Activated effector memory CD4-positive, alpha-beta T cell treated with anti-CD3 and anti-CD28 coated beads, Interleukin-2, amount 50 U/mL, for 16 hours (primary cell): Measurements from ENCODE around the gene NDUFB11.

Experiments used
- DNase-seq: peaks from one replicate; pipeline ENCODE4 v3.0.0-alpha.2; 2020

Gene NDUFB11

GRCh38 chrX:47174846-47175587 lies 30.5 kb upstream of the NDUFB11 start:
- DNase-seq = peak; percentile 13

GRCh38 chrX:47174376-47174775 lies 29.9 kb upstream of the NDUFB11 start:
- DNase-seq = peak; percentile 21

DNA sequence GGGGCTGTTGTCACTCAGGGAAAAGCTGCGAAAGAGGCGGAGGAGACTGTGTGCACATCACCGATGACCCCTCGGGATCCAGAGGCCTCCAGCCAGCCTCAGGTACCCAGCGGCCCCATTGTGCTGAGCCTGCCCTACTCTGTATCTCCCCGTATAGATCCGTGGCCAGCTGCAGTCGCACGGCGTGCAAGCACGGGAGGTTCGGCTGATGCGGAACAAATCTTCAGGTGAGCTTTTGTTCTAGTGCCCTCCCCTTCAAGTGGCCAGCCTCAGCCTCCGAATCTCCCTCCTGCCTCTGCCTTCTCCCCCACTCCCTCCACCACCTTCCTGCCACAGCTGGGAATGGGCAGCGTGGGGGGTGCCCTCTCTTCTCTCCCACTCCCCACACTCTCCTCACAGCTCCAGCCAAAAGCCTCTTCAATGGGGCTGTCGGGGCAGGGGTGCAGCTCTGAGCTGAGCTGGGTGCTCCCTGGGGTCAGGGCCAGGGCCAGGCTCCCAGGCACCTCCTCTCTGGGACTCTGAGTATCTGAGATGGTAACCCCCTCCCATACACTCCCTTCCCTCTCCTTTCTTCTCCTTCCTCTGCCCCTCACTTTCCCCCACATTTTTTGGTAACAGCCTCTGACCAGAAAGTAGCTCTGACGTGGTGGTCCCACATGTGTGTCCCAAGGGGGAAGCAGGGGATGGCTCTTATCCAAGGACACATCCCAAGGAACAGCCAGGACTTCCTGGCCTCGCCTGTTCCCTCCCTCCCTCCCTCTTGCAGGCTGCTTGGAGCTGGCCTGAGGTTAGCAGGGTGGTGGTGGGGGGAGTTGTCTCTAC lies 28.7 kb upstream of the NDUFB11 start:
- DNase-seq = peak; percentile 25

- peak; percentile 34 for DNase-seq
Measured at GRCh38 chrX:47172549-47172948, 28.0 kb upstream of the NDUFB11 start.

- DNase-seq = peak; percentile 22
Measured at GRCh38 chrX:47171996-47172395, 27.5 kb upstream of the NDUFB11 start.

DNA sequence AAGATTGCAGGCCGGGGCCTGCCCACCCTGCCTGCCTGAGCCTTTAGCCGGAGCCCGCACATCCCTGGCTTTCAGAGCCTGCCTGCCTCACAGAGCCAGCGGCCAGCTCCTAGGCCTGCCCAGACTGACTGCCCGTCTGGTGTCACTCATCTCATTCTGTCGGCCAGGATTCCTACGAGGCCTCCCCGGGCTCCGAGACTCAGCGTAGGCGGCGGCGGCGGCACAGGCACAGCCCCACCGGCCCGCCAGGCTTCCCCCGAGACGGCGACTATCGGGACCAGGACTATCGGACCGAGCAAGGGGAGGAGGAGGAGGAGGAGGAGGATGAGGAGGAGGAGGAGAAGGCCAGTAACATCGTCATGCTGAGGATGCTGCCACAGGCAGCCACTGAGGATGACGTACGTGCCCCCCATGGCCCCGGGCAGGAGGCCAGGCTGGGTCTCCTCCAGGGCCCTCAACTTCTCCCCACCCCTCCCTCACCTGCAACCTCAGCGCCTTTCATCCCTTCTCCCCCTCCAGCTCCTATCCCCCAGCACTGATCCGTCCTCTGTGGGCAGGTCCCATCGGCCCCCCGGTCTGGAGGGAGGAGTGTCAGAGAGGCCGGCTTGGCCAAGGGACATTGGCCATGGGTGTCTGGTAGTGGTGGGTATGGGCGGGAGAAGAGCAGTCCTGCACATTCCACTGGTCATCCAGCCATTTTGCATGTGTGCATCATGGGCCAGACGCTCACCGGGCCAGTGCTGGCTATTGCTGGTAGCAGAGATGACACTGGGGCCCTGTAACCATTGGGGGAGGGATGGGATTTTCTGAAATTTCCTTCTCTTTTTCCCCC lies 26.6 kb upstream of the NDUFB11 start:
- peak; percentile 16 for DNase-seq

DNA sequence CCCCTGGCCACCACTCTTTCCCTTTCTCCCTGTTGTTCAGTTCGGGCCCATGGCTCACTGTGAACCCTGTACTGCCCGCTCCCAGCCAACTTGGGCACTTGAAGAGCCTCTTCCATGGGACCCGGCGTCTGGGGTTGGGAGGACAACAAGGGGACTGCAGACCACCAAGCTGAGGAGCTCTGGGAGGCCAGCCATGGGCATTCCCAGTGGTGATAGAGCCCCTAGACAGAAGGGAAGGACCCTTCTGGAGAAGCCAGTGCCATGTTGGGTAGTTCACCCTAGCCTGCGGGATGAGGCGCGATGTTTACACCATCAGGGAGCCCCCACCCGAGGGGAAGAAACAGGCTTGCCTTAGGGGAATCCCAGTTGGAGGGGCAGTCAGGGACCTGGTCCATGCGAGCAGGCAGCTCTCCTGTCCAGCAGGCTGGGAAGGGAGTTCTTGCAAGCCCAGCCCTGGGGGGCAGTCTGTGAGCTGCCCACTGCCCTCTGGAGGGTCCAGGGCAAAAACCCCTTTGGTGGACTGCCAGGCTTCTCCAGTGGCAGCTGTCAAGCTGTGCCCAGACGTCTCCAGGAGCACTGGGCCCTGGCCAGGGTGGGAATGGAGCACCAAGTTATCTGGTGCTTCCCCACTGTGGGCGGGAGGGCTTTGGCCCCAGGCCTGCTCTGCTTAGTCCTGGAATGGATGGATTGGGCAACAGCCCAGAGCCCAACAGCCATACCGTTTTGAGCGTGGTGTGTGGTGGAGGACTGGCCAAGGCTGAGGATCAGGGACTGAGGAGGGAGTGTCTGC lies 25.4 kb upstream of the NDUFB11 start:
- DNase-seq = peak; percentile 44

DNA sequence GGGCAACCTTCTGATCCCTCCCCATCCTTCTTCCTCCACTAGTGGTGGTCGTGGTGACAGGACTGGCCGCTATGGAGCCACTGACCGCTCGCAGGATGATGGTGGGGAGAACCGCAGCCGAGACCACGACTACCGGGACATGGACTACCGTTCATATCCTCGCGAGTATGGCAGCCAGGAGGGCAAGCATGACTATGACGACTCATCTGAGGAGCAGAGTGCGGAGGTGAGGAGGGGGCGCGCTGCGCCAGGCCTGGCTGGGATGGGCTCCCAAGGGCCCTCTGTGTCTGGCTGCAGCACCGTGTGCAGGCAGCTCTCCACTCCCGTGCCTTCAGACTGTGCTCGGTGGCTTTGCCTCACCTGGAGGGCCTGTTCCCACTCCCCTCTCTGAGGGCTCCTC lies 24.8 kb upstream of the NDUFB11 start:
- DNase-seq = peak; percentile 44

- no peak for DNase-seq
Measured at GRCh38 chrX:47168495-47169073, 24.1 kb upstream of the NDUFB11 start.

GRCh38 chrX:47166126-47166525 lies 21.6 kb upstream of the NDUFB11 start:
- DNase-seq = no peak

- DNase-seq = no peak
Measured at GRCh38 chrX:47164420-47164819, 19.9 kb upstream of the NDUFB11 start.

DNA sequence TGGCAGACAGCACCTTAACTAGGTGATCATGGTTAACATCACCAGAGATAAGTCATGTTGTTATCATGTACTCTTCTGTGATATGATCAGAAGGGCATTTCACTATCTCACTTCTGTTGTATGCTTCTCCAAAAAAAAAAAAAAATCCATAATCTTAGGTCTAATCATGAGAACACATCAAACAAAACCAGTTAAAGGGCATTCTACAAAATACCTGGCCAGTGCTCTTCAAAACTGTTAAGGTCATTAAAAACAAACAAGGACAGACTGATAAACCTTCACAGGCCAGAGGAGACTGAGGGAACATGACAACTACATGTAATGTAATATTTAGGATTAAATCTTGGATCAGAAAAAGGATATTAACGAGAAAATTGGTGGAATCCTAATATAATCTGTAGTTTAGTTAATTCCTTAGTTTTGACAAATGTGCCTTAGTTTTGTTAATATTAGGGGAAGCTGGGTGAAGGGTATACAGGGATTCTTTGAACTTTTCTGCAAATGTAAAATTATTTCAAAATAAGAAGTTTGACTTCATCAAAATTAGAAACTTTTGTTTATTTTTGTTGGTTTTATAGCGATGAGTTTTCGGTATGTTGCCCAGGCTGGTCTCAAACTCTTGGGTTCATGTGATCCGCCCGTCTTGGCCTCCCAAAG lies 18.6 kb upstream of the NDUFB11 start:
- no peak for DNase-seq

DNA sequence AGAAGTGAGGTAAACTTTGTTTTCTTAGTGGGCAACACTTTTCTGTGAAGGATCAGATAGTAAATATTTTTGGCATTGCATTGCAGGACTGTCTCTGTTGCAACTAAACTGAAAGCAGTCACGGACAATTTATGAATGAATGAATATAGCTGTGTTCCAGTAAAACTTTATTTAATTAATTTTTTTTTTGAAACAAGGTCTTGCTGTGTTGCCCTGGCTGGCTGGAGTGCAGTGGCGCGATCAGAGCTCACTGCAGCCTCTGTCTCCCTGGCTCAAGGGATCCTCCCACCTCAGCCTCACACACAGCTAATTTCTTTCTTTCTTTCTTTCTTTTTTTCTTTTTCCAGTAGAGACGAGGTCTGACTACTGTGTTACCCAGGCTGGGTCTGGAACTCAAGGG lies 16.3 kb upstream of the NDUFB11 start:
- no peak for DNase-seq

GRCh38 chrX:47158781-47159180 lies 14.3 kb upstream of the NDUFB11 start:
- DNase-seq = no peak

DNA sequence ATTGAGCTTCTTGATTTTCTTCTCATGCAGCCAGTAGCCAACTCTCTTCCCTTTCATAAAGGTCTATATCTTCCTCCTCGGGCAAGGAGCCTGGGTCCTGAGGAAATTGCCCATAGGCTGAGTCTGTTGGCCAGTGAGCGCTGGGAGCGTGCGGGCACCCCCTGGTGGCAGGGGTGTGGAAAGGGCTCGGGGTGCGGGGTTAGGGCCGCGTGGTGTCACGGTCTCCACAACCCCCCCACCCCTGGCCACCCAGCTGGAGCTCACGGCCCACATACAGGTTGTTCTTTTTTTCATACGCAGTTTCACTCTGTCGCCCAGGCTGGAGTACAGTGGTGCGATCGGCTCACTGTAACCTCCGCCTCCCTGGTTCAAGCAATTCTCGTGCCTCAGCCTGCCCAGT lies 13.6 kb upstream of the NDUFB11 start:
- no peak for DNase-seq

- no peak for DNase-seq
Measured at GRCh38 chrX:47156611-47157520, 12.4 kb upstream of the NDUFB11 start.

DNA sequence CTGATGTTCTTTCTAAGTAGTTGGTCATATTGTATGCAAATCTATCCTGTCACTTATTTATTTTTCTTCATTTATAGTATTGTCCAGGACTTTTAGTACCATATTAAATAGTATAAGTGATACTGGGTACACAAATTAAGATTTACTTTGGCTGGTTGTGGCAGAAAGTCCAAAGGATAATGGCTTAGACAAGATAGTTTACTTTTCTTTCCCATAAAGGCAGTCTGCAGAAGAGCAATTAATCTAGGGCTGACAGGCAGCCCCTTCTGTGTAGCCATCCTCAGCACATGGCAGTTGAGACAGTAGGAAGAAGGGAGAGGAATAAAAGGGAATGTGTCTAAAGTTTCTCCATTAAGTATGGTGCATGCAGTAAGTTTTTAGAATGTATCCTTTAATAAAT lies 6.9 kb upstream of the NDUFB11 start:
- DNase-seq = no peak

DNA sequence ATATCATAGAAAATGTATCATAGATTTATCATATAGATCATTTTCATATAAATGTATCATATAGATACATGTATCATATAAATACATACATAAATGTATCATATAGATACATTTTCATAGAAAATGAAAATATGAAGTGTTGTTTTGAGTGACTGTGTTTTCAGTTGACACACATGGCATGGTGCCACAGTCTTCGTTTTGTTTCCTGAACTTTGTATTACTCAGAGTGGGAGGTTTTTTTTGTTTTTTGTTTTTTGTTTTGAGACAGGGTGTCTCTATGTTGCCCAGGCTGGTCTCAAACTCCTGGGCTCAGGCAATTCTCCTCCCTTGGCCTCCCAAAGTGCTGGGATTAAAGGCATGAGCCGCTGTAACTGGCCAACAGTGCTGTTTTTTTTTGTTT lies 4.4 kb upstream of the NDUFB11 start:
- DNase-seq = no peak

- no peak for DNase-seq
Measured at GRCh38 chrX:47146936-47147859, 2.7 kb upstream of the NDUFB11 start.
